ENCODE measurements around the gene STAC2. TPM values are rescaled to one million over a fixed set of nuclear protein-coding genes. Genes with fewer than 3 reads are reported as not detected.

Gene STAC2
- total and polyA plus RNA-seq, 5 donors, result 2.5 to 6.9 (median 3.6) TPM

Other genes starting within 250 kb of the STAC2 start
- 10 to 100 TPM in 1 of 4 donors, 1 to 10 TPM in 3; 4.4 to 14.6 (median 5.8) TPM for gene PLXDC1, start 74.3 kb downstream of the STAC2 start, total RNA-seq
- gene PLXDC1, start 74.3 kb downstream of the STAC2 start, polyA plus RNA-seq, result 13.0 TPM
- not detected for gene ARL5C, start 59.8 kb downstream of the STAC2 start, total RNA-seq
- not detected for gene ARL5C, start 59.8 kb downstream of the STAC2 start, polyA plus RNA-seq
- 10 to 100 TPM in 1 of 4 donors, 1 to 10 TPM in 3; 5.8 to 10.8 (median 8.0) TPM for gene CACNB1, start 28.3 kb downstream of the STAC2 start, total RNA-seq
- 6.4 TPM for gene CACNB1, start 28.3 kb downstream of the STAC2 start, polyA plus RNA-seq
- gene RPL19, start 25.7 kb downstream of the STAC2 start, total RNA-seq, result 1,000 to 10,000 TPM; 1,060 to 1,177 (median 1,099) TPM
- gene RPL19, start 25.7 kb downstream of the STAC2 start, polyA plus RNA-seq, result 1,781 TPM
- gene FBXL20, start 175.7 kb upstream of the STAC2 start, total RNA-seq, result 10 to 100 TPM in 2 of 4 donors, 1 to 10 TPM in 2; 8.6 to 12.4 (median 10.7) TPM
- gene FBXL20, start 175.7 kb upstream of the STAC2 start, polyA plus RNA-seq, result 4.0 TPM
- gene MED1, start 225.3 kb upstream of the STAC2 start, total RNA-seq, result 10 to 100 TPM; 21.4 to 25.8 (median 23.5) TPM
- 8.9 TPM for gene MED1, start 225.3 kb upstream of the STAC2 start, polyA plus RNA-seq
- gene CDK12, start 235.5 kb upstream of the STAC2 start, total RNA-seq, result 10 to 100 TPM; 24.9 to 27.9 (median 25.9) TPM
- gene CDK12, start 235.5 kb upstream of the STAC2 start, polyA plus RNA-seq, result 8.2 TPM

Data from right cardiac atrium (tissue), 5 donors.